K562 (cell line): Measurements from ENCODE around the gene BAIAP2. TPM values are rescaled to one million over a fixed set of nuclear protein-coding genes. Genes with fewer than 3 reads are reported as not detected.
A peak's percentile ranks its signal among the peaks of the same experiment; 100 is the strongest.

Experiments used
- ATAC-seq: fragments of 200-7000 bp; cut with Tn5 transposase; 3 replicates; pipeline ENCODE4 v1.9.1; 2020; ENCODE audit warnings: moderate library complexity
- BruUV-seq: library from RNA; stranded (reverse); fragments of 400-500 nt; replicated peaks from 2 replicates; lab custom pipeline; 2021; lab: Mats Ljungman, UMichigan
- CTCF ChIA-PET: fragments of 300-600 bp; formaldehyde crosslinking; extraction: SDS; loops from one replicate; lab custom pipeline; 2021; ENCODE audit warnings: low intra/inter-chr PET ratio; lab: Yijun Ruan, JAX
- POLR2A ChIA-PET: fragments of 300-600, 350-650 bp; sonication (Branson Sonifier 250); formaldehyde crosslinking; extraction: SDS; loops from one replicate; lab custom pipeline; 2021; ENCODE audit warnings: antibody characterized with exemption, inconsistent platforms; lab: Yijun Ruan, JAX
- DNase-seq, 4 experiments: peaks; one replicate each; pipeline versions ENCODE4 v3.0.0 to v3.0.0-alpha.2; 2011 to 2018; ENCODE audit warnings: low spot score in 3 of 4, mixed read lengths in 3 of 4; ENCODE audit errors: extremely low read depth in 1 of 4
- FAIRE-seq: peaks from 2 replicates; lab custom pipeline; 2011; peaks lifted over from hg19 to GRCh38; lab: Jason Lieb, UNC
- H2AFZ ChIP-seq: 2 replicates; pipeline ENCODE4 v1.6.0; 2011; ENCODE audit warnings: low read depth, low read length, control low read depth, inconsistent platforms
- H3K27ac ChIP-seq: fragments of 200-600 bp; 3 replicates; pipeline ENCODE4 v1.8.0; 2011; ENCODE audit warnings: low read depth, mild to moderate bottlenecking, control low read depth, inconsistent platforms, low read length, moderate library complexity, mixed read lengths; ENCODE audit errors: extremely low read depth
- H3K27me3 ChIP-seq, 2 experiments: fragments of 300-600 bp in 1 of 2; 2 replicates in 1 of 2; 3 replicates in 1 of 2; pipeline versions ENCODE4 v1.6.0 to v1.8.0; 2011; ENCODE audit warnings: inconsistent platforms in 2 of 2, low read length in 2 of 2, mild to moderate bottlenecking in 1 of 2, mixed read lengths in 1 of 2, moderate library complexity in 1 of 2; ENCODE audit not compliant: control insufficient read depth in 2 of 2, insufficient read depth in 2 of 2
- H3K36me3 ChIP-seq: fragments of 300-600 bp; 3 replicates; pipeline ENCODE4 v1.8.0; 2011; ENCODE audit warnings: mild to moderate bottlenecking, low read length, inconsistent platforms; ENCODE audit not compliant: control insufficient read depth, insufficient read depth
- H3K4me1 ChIP-seq, 2 experiments: fragments of 200-600 bp in 1 of 2; replicated peaks in 1 of 2; 2 replicates in 1 of 2; 3 replicates in 1 of 2; pipeline versions ENCODE4 v1.5.1 to v1.8.0; 2011; ENCODE audit warnings: inconsistent platforms in 2 of 2, low read length in 2 of 2, mild to moderate bottlenecking in 1 of 2, mixed read lengths in 1 of 2, moderate library complexity in 1 of 2; ENCODE audit not compliant: control insufficient read depth in 2 of 2, insufficient read depth in 2 of 2
- H3K4me2 ChIP-seq: 2 replicates; pipeline ENCODE4 v1.6.1; 2011; ENCODE audit warnings: low read length, control low read depth, inconsistent platforms, mixed read lengths; ENCODE audit not compliant: insufficient read depth
- H3K4me3 ChIP-seq: fragments of 200-600 bp; sonication (generic), shearing (Covaris generic); 2 replicates; pipeline ENCODE4 v1.5.1; 2016; ENCODE audit warnings: control low read depth, inconsistent platforms
- H3K79me2 ChIP-seq: fragments of 200-600 bp; 3 replicates; pipeline ENCODE4 v1.8.0; 2011; ENCODE audit warnings: low read length, inconsistent platforms; ENCODE audit not compliant: control insufficient read depth, insufficient read depth
- H3K9ac ChIP-seq, 2 experiments: 2 replicates each; pipeline versions ENCODE4 v1.6.0 to v1.6.1; 2011; ENCODE audit warnings: low read depth in 2 of 2, low read length in 2 of 2, control low read depth in 1 of 2, inconsistent platforms in 1 of 2, mild to moderate bottlenecking in 1 of 2, mixed read lengths in 1 of 2; ENCODE audit not compliant: insufficient read depth in 1 of 2
- H3K9me1 ChIP-seq: one replicate; pipeline ENCODE4 v1.6.0; 2011; ENCODE audit warnings: inconsistent platforms, mild to moderate bottlenecking, low read length, moderate library complexity; ENCODE audit not compliant: control insufficient read depth, insufficient read depth
- H3K9me3 ChIP-seq: replicated peaks from 2 replicates; pipeline ENCODE4 v1.5.1; 2011; ENCODE audit warnings: low read depth, low read length, inconsistent platforms; ENCODE audit not compliant: control insufficient read depth, insufficient read depth
- H4K20me1 ChIP-seq: replicated peaks from 2 replicates; pipeline ENCODE4 v1.6.1; 2011; ENCODE audit warnings: low read length, inconsistent platforms, mixed read lengths; ENCODE audit not compliant: control insufficient read depth, insufficient read depth
- WGBS: fragments of 100-300 bp; shearing (Covaris generic); methylation state at CpG from one replicate; pipeline ENCODE4 v1.1.6; 2016; ENCODE audit warnings: low coverage, mixed read lengths; ENCODE audit not compliant: insufficient coverage; ENCODE audit errors: missing lambda C conversion rate; 5-methylcytosine and 5-hydroxymethylcytosine counted together
- in situ Hi-C: fragments of 300-500 bp; cut with MboI; formaldehyde crosslinking; loops from 4 replicates; pipeline ENCODE4 v1.15.0; 2018; ENCODE audit warnings: inconsistent platforms, mixed read lengths
- intact Hi-C: fragments of 100-400 bp; cut with micrococcal nuclease; formaldehyde crosslinking; loops from 2 replicates; pipeline ENCODE4 v1.14.2; 2022
- polyA plus RNA-seq, 8 experiments: library from polyadenylated mRNA; depleted of rRNA in 4 of 8; stranded (reverse) in 5 of 8; unstranded in 3 of 8; fragments of >200 nt; fragmentation: Nextera tagmentation in 2 of 8; fragmentation: Illumina TruSeq in 1 of 8; extraction: Ambion mirVana in 2 of 8; extraction: Trizol in 1 of 8; gene quantifications; 2 replicates each; pipeline versions ENCODE4 v1.2.1 to v1.2.3, GENCODE V29; 2011 to 2014; ENCODE audit warnings: inconsistent platforms in 1 of 8, missing spikeins in 1 of 8
- total RNA-seq, 7 experiments: library from RNA; depleted of rRNA in 6 of 7; stranded (reverse); fragments of >200 nt in 6 of 7; fragmentation: Illumina TruSeq in 2 of 7; extraction: Trizol in 2 of 7; gene quantifications; 2 replicates each; pipeline versions ENCODE4 v1.2.1 to v1.2.3, GENCODE V29; 2011 to 2021; ENCODE audit warnings: low replicate concordance in 1 of 7
- TF ChIP-seq, protein P1 (sequence below): sonication (generic); formaldehyde crosslinking; IDR thresholded peaks from 2 replicates; pipeline ENCODE4 v1.9.0; 2022; ENCODE audit warnings: mild to moderate bottlenecking, missing genetic modification reagents
- TF ChIP-seq, protein P2 (sequence below): fragments of 450-650 bp; IDR thresholded peaks from 2 replicates; pipeline ENCODE4 v1.6.1; 2018; ENCODE audit not compliant: partially characterized antibody

BAIAP2 gene
- total and polyA plus RNA-seq, 9 of the 15 experiments (the other 6 are each of a cell fraction or from before 2014, with no cell fraction given) = 2.3 to 51.6 (median 18.4) TPM

DNA sequence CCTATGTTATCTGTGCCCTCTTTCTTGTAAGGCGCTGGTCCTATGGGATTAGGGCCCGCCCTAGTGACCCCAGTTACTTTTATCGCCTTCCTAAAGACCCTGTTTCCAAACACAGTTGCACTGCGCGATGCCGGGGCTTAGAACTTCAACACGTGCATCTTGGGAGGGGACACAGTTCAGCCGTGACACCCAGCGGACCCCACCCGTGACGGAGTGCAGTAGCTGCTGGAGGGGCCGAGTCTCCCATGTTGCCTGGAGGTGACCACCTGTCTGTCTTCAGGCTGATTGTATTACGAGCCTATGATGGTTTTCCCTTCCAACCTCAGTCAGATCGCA is 9.4 kb downstream of the BAIAP2 start:
- H3K27me3 ChIP-seq = no peaks in the 10 kb centered on the region

More for the DNA sequence above, 9.4 kb downstream of the BAIAP2 start:
- ChIA-PET CTCF (no interaction called here), POLR2A (interaction anchor here (0.7 to 1.8 kb wide), 3 partner anchors 9 to 514 kb away, joined by 3 to 6 read pairs (median 3); partner anchors contain the start of gene BAIAP2)
- H3K4me1 ChIP-seq = peaks cover 23 to 81% of the 10 kb centered on the region in 2 experiments
- FAIRE-seq = no peak
- no peak for ATAC-seq
- H2AFZ ChIP-seq = no peak overlapping the region
- peaks cover 83% of the 10 kb centered on the region for H3K79me2 ChIP-seq
- WGBS = 85% methylated on average over 13 of the region's 14 CpGs
- DNase-seq = no peak
- no peak overlapping the region for H3K4me2 ChIP-seq
- no TSS peak for BruUV-seq
- H3K9ac ChIP-seq = no peak overlapping the region; a peak in 1 of 4 replicates
- in situ Hi-C loops (no loop called here), intact Hi-C loops (loop anchor here (5.0 kb wide), 1 partner anchor 53 kb away; no protein-coding TSS in a partner anchor)
- no peak overlapping the region for H3K4me3 ChIP-seq
- peaks cover 14% of the 10 kb centered on the region for H3K9me1 ChIP-seq
- H3K36me3 ChIP-seq = peaks cover 14% of the 10 kb centered on the region; the same call in 1 of the 3 replicates
- no peaks in the 10 kb centered on the region for H3K9me3 ChIP-seq
- TF ChIP-seq, protein P1, sequence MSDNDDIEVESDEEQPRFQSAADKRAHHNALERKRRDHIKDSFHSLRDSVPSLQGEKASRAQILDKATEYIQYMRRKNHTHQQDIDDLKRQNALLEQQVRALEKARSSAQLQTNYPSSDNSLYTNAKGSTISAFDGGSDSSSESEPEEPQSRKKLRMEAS (CRISPR knock-in tag) = peak; percentile 38; the same call in 1 of the 2 replicates
- TF ChIP-seq, protein P2, sequence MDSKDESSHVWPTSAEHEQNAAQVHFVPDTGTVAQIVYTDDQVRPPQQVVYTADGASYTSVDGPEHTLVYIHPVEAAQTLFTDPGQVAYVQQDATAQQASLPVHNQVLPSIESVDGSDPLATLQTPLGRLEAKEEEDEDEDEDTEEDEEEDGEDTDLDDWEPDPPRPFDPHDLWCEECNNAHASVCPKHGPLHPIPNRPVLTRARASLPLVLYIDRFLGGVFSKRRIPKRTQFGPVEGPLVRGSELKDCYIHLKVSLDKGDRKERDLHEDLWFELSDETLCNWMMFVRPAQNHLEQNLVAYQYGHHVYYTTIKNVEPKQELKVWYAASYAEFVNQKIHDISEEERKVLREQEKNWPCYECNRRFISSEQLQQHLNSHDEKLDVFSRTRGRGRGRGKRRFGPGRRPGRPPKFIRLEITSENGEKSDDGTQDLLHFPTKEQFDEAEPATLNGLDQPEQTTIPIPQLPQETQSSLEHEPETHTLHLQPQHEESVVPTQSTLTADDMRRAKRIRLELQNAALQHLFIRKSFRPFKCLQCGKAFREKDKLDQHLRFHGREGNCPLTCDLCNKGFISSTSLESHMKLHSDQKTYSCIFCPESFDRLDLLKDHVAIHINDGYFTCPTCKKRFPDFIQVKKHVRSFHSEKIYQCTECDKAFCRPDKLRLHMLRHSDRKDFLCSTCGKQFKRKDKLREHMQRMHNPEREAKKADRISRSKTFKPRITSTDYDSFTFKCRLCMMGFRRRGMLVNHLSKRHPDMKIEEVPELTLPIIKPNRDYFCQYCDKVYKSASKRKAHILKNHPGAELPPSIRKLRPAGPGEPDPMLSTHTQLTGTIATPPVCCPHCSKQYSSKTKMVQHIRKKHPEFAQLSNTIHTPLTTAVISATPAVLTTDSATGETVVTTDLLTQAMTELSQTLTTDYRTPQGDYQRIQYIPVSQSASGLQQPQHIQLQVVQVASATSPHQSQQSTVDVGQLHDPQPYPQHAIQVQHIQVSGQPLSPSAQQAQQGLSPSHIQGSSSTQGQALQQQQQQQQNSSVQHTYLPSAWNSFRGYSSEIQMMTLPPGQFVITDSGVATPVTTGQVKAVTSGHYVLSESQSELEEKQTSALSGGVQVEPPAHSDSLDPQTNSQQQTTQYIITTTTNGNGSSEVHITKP = no peak
- peaks cover 36% of the 10 kb centered on the region for H4K20me1 ChIP-seq
- no peak overlapping the region for H3K27ac ChIP-seq
